Jurkat, Clone E6-1 (cell line): ENCODE results near the gene NPHS1. TPM values are rescaled to one million over a fixed set of nuclear protein-coding genes. Genes with fewer than 3 reads are reported as not detected.
A peak's percentile ranks its signal among the peaks of the same experiment; 100 is the strongest.
"Not testable (repeated sequence)": the region's sequence is repeated elsewhere in the genome, so short reads cannot be mapped to it uniquely, and the experiment has no call there.

Experiments
- DNase-seq: peaks from one replicate; pipeline ENCODE4 v3.0.0-alpha.2; 2011; ENCODE audit warnings: low read depth, low spot score
- H3K4me3 ChIP-seq: 2 replicates; pipeline ENCODE4 v1.5.1; 2011; ENCODE audit warnings: mild to moderate bottlenecking, low read length, control low read depth, moderate library complexity
- polyA plus RNA-seq: library from polyadenylated mRNA; unstranded; fragments of >200 nt; gene quantifications from one replicate; pipeline ENCODE4 v1.2.1, GENCODE V29; 2012; ENCODE audit warnings: missing spikeins; ENCODE audit not compliant: insufficient read length, insufficient read depth

NPHS1 gene, protein sequence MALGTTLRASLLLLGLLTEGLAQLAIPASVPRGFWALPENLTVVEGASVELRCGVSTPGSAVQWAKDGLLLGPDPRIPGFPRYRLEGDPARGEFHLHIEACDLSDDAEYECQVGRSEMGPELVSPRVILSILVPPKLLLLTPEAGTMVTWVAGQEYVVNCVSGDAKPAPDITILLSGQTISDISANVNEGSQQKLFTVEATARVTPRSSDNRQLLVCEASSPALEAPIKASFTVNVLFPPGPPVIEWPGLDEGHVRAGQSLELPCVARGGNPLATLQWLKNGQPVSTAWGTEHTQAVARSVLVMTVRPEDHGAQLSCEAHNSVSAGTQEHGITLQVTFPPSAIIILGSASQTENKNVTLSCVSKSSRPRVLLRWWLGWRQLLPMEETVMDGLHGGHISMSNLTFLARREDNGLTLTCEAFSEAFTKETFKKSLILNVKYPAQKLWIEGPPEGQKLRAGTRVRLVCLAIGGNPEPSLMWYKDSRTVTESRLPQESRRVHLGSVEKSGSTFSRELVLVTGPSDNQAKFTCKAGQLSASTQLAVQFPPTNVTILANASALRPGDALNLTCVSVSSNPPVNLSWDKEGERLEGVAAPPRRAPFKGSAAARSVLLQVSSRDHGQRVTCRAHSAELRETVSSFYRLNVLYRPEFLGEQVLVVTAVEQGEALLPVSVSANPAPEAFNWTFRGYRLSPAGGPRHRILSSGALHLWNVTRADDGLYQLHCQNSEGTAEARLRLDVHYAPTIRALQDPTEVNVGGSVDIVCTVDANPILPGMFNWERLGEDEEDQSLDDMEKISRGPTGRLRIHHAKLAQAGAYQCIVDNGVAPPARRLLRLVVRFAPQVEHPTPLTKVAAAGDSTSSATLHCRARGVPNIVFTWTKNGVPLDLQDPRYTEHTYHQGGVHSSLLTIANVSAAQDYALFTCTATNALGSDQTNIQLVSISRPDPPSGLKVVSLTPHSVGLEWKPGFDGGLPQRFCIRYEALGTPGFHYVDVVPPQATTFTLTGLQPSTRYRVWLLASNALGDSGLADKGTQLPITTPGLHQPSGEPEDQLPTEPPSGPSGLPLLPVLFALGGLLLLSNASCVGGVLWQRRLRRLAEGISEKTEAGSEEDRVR (N-terminal part only)
- 0.23 TPM for polyA plus RNA-seq

DNA sequence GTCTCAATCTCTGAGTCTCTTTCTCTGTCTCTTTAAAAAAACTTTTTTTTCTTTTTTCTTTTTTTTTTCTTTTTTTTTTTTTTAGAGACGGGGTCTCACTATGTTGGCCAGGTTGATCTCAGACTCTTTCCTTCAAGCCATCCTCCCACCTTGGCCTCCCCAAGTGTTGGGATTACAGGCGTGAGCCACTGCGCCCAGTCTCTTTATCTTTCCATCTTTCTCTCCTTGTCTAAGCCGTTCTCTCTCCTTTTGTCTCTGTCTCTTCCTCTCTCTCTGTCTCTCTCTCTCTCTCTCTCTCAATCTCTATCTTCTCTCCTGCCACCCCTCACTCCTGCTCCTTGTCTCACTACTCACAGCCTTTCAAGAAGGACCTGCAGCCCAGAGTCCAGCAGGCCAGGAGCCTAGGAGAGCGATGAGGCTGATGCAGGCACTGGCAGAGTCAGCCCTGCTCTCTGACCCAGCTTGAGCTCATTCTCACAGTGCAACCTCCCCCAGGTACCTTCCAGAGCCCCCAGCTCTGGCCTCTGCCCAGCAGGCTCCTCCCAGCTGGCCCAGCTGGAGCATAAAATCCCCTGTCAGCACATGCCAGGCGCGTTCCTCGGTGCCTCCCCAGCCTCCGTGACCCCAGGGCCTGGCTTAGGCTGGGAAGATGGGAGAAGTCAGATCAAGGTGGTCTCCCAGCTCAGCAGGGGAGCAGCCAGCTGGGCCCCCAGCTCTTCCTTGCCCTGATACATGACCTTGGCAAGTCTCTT lies at the start of gene NPHS1:
NPHS1 (minus strand) TSS at position 476 of the 752 bp plus-strand sequence. CDS start 667 bp downstream, outside the sequence.
- DNase-seq, result no peak
- no peak within 1 kb of the TSS for H3K4me3 ChIP-seq

- H3K4me3 ChIP-seq, result peak overlapping the region; percentile 91
- no peak for DNase-seq
Observed at GRCh38 chr19:35901055-35901644, 48.8 kb upstream of the NPHS1 start.

DNA sequence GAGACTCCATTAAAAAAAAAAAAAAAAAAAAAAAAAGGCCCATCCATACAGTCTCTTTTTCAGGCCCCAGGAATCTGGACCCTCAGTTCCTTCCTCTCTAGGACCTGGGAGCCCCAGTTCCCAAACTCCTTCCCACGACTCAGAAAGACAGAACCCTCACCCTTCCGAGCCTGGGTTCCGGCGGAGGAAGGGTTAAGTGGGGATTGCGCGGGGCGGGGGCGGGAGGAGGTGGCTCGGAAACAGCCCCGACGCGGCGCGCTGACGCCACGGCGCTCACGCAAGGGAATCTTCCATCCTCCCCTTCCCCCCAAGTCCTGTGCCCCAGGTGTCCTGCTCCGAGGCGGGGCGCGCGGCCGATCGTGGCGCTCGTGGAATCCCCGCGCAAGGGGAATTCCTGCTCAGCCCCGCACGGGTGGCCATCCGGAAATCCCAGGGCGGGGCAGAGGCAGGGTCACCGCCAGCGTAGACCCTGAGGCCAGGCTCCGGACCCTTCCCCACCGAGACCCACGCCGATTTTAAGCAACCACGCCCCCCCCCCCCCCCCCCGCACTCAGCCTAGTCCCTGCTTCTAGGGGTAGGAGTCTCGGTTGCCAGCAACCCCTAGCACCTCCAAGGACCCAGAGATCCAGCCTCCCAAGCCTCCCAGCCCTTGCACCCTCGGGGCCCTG lies 47.4 kb upstream of the NPHS1 start:
- peak; percentile 85 for DNase-seq
- peak overlapping the region; percentile 91 for H3K4me3 ChIP-seq

DNA sequence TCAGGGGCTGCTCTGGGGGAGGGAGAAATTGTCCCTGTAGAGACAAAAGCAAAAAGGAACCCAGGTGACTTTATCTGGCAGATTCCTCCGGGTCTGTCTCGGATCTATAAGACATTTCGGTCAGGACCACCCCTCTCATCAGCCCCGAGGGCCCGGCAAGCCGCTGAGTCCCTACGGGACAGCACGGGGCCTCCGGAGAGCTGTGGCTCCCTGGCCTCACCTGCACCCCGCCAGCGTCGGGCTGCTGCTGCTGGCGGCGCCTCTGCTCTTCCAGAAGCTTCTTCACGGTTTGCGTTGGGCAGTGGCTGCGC lies 46.1 kb upstream of the NPHS1 start:
- H3K4me3 ChIP-seq, result peak overlapping the region; percentile 91
- DNase-seq, result no peak

- H3K4me3 ChIP-seq, result peak overlapping the region; percentile 91
- DNase-seq, result no peak
Observed at GRCh38 chr19:35897706-35898451, 45.6 kb upstream of the NPHS1 start.

GRCh38 chr19:35896643-35897040 lies 44.3 kb upstream of the NPHS1 start:
- DNase-seq, result no peak
- H3K4me3 ChIP-seq, result no peak overlapping the region

DNA sequence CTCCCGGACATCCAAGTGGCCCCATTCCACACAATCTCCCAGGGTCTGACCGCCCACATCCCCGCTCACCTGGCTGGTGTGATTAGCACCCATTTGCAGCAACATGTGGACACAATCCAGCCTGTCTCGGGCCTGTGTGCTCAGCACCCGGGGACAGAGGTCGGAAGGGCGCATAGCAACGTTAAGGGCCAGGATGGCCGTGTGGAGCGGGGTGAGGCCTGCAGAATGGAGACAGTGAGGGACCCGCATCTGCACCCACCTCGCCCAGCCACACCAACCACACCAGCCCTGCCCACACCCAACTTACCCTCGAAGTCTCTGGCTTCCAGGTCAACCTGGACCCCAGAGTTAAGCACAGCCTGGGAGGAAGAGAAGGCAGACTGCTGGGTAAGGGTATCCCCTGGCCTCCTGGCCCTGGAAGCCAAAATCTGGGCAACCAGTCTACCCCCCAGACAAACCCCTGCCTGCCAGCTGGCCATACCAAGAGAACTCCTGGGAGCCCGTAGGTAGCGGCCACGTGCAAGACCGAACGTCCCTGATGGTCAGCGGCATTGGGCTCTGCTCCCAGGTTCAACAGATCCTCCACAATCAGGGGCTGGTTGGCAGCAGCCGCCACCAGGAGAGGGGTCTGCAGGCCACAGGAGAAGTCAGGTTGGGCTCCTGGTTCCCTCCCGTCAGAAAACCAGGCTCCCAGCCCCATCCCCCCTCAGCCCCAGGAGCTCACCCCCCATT lies 43.8 kb upstream of the NPHS1 start:
- H3K4me3 ChIP-seq, result no peak overlapping the region
- DNase-seq, result no peak

- H3K4me3 ChIP-seq, result no peak overlapping the region
Observed at GRCh38 chr19:35894342-35894741, 42.0 kb upstream of the NPHS1 start.

GRCh38 chr19:35891819-35892218 lies 39.5 kb upstream of the NPHS1 start:
- DNase-seq, H3K4me3 ChIP-seq: not testable (repeated sequence)

More at GRCh38 chr19:35894342-35894741, 42.0 kb upstream of the NPHS1 start:
- DNase-seq, result no peak

DNA sequence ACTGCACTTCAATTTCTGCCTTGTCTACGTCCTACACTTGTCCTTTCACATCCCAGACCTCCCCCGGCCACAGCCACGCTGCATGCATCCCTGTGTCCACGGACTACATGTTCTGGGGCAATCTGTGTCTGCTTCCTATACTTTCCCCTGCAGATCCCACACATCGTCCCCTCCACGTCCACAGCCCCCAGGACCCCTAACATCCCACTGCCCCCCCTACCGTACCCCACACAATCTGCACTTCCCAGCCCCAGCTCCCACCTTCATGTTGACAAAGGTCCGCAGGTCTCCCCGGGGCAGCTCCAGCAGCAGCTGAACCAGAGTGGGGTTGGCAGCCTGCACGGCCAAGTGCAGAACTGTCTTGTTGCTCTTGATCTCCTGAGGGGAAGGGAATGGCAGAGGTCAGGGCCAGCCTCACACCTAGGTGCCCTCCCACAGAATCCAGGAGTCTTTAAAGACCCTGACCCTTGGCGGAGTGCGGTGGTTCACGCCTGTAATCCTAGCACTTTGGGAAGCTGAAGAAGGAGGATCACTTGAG lies 37.9 kb upstream of the NPHS1 start:
- DNase-seq, result no peak

GRCh38 chr19:35889370-35890112 lies 37.2 kb upstream of the NPHS1 start:
- DNase-seq, result no peak
- H3K4me3 ChIP-seq, result no peak overlapping the region

More for the DNA sequence above, 37.9 kb upstream of the NPHS1 start:
- no peak overlapping the region for H3K4me3 ChIP-seq

- no peak for DNase-seq
- no peak overlapping the region for H3K4me3 ChIP-seq
Observed at GRCh38 chr19:35888398-35888797, 36.1 kb upstream of the NPHS1 start.

DNA sequence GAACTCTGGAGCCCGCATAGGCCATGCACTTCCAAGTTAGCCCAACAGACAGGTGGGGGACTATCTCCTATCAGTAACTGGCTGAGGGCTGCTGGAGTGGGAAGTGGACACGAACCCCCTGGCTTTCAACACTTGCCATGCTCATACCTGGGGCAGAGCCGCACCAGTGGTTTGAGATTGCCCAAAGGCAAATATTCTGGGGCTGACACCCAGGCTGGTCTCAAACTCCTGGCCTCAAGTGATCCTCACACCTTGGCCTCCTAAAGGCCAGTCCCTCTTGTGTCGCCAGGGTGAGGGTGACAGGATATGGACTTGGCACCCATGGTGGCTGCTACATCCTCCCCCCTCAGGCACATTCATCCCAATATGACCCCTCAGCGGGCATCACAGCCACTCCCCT lies 34.9 kb upstream of the NPHS1 start:
- no peak for DNase-seq
- H3K4me3 ChIP-seq, result no peak overlapping the region

DNA sequence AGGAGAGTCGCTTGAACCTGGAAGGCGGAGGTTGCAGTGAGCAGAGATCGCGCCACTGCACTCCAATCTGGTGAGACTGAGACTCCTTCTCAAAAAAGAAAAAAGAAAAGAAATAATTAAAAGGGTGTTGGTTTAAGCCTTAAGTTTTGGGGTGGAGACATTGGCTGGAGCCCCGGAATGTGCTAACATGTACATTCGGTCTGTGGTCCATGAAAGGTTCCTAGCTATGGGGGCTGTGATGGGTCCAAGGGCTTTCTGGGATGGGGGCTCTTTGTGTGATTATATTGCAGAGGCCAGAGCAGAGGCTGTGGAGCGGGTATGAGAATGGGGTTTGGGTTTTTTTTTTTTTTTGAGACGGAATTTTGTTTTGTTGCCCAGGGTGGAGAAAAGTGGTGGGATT lies 33.6 kb upstream of the NPHS1 start:
- no peak overlapping the region for H3K4me3 ChIP-seq
- no peak for DNase-seq

- DNase-seq, result no peak
- no peak overlapping the region for H3K4me3 ChIP-seq
Observed at GRCh38 chr19:35885225-35885738, 33.0 kb upstream of the NPHS1 start.

GRCh38 chr19:35883882-35884281 lies 31.6 kb upstream of the NPHS1 start:
- DNase-seq, result no peak
- no peak overlapping the region for H3K4me3 ChIP-seq
